LNCAP (cell line): ENCODE measurements around the gene RFX2.
A peak's percentile ranks its signal among the peaks of the same experiment; 100 is the strongest.

Experiments used
- CTCF ChIP-seq: fragments of 450-650 bp; IDR thresholded peaks from 2 replicates; pipeline ENCODE4 v1.5.1; 2017; ENCODE audit warnings: mild to moderate bottlenecking

The RFX2 gene

DNA sequence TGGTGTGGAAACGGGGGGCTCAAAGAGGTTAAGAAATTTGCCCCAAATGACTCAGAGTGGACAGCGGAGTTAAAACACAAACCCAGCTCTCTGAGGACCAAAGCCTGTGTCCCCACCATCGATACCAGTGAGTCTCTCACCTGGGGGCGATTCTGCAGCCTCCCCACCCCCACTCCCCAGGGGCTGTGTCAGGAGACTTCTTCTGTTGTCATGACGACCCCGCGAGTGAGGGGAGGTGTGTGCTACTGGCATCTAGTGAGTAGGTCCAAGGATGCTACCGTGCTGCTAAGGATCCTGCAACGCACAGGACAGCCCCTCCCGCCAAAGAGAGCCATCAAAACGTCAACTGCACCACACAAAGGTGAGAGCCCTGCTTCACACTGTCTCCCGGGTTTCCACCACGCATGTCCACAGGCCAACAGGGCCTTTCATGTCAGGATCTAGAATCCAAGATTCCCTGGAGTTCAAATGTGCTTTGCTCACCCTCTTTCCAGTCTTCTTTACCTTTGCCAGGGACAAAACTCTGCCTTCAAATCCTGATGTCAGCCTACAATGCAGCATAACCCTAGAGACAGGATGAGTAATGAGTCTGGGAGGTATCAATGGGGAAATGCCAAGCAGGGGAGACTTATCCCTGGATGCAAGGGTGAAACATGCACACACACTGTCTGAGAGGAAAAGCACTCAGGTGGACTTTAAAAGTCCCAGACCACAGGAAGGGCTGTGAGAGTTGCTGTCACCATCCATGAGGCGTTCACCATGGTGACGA is 136.2 kb downstream of the RFX2 start:
- no peak for TF ChIP-seq CTCF

DNA sequence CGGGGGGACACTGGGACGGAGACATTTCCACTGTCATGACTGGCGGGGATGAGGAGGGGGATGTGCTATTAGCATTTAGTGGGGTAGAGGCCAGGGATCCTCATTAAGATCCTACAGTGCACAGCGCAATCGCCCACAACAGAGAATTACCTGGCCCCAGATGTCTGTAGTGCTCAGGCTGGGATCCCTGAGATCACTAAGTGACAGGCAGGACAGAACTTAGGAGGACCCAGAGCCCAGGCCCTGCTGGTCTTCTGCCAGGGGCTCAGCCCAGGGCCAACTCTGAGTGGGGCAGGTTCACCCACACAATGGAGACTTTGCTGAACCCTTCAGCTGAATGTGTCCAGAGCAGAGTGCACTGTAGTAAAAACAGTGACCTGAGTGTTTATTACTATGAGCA is 136.9 kb downstream of the RFX2 start:
- no peak for TF ChIP-seq CTCF

DNA sequence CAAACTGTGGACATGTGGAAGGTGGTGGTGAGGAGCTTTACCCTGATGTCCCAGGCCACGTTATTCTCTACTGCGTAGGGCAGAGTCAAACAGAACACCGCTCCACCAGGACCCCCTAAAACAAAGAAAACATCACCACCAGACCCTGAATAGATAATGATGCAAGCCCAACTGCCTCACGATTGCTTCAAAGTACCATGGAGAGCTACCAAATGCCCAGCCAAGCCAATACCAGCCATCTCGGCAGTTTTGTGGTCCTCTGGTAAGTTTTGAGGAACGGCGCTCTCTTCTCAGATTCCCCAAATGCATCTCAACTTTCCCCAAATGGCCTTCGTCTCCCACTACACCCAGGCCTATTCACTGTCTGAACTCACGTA is 138.0 kb downstream of the RFX2 start:
- TF ChIP-seq CTCF = no peak

- TF ChIP-seq CTCF = no peak
Observed at GRCh38 chr19:5971714-5972354, 138.5 kb downstream of the RFX2 start.

GRCh38 chr19:5969476-5969875 is 140.8 kb downstream of the RFX2 start:
- no peak for TF ChIP-seq CTCF

DNA sequence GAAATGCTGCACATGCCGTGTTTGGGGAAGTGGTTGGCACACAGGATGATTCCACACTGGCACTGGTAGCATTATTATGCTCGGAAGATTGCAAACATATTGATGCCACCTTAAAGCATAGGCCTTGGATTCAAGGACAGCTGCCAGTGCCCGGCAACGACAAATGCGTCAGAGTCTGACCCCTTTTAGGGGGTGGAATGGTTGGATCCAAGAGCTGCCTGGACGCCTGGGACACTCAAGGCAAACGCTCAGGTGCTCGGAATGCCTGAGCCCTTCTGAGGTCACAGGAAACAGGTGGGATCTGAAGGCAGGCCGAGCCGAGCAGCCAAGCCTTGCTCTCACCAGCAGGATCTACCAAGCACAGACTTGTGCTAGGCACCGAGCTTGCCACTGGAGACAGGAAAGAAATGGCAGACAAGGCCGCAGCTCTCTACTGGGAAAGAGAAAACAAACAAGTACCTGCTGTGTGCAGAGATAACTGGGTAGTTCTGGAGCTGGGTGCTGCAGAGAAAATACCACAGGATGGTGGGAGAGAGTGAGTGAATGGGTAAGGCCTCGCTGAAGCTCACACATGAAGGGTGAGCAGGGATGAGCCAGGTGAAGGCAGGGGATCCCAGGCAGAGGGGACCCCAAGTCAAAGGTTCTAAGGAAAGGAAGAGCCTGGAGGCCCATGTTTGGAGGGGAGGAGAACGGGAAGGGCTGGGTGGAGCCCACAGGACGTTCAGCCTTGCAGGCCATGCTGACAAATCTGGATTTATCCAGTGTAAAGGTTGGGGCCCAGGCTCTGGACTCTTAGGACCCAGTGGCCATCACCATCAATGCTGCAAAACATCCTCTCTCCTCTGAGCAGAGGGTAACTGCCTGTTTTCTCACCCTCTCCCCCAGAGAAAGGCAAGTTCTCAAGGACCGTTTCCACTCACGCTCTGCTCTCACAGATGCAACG is 141.6 kb downstream of the RFX2 start:
- no peak for TF ChIP-seq CTCF

DNA sequence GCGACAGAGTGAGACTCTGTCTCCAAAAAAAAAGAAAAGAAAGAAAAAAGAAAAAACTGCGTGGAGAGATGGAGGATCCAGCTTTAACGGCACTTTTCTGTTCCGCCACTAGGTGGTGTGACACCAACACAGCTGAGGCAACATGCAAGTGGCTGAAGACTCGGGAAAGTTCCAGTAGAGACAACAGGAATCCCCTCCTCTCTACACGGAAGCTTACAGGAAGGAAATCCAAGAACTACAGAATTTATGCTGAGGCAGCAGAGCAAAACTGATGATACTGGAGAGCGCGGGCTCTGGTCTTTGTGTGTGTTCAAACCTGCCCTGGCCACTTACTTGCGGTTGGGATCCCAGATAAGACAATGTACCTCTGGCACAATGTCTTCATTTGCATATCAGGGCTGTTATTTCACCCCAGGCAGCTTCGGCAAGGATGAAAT is 142.3 kb downstream of the RFX2 start:
- TF ChIP-seq CTCF = peak; percentile 92
